HG02981 (cell line): ENCODE data around the gene MRGPRD.

Experiments
- ATAC-seq: cut with Tn5 transposase; IDR thresholded peaks from one replicate; pipeline ENCODE4 v1.9.1; 2021; ENCODE audit warnings: mild to moderate bottlenecking, moderate library complexity; ENCODE audit not compliant: unreplicated experiment

MRGPRD gene

DNA sequence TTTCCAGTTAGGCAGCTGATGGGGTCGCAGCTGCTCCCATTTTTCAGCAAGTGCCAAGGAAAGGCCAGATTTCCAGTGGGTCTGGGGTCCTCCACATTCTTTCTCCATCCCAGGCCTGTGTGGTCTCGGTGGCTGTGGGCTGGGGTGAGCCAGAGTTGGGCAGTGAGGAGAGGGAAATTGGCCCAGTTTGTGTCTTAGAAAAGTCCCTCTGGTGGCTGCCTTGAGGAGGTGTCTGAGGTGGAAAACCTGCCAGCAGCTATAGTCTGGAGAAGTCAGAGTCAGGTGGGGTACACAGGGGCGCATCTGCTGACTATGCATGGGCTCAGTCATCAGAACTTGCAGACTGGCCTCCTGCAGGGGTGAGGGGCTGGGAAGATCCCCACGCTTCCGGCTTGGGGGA lies 30.5 kb downstream of the MRGPRD start:
- ATAC-seq, result no peak

DNA sequence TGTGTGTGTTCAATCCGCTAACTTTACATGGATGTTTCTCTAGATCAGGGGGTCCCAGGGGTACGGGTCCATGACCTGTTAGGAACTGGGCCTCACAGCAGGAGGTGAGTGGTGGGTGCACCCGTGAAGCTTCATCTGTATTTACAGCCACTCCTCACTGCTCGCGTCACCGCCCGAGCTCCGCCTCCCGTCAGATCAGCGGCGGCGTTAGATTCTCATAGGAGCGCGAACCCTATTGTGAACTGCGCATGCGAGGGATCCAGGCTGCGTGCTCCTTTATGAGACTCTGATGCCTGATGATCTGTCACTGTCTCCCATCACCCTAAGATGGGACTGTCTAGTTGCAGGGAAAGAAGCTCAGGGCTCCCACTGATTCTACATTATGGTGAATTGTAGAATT lies 31.9 kb downstream of the MRGPRD start:
- no peak for ATAC-seq

DNA sequence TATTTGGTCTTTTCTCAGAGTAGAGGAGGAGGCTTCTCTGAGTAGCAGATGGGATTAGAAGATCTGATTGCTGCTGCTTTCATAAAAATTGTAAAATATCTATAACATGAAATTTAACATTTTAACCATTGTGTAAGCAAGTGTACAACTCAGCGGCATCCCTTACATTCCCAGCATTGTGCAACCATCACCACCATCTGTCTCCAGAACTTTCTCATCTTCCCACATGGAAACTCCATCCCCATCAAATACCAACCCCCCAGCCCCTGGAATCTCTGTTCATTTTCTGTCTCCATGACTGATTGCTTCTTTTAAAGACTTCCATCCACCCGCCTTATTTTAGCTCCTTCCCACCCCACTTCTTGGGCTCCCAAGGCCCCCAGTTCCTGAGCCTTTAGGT lies 32.3 kb downstream of the MRGPRD start:
- no peak for ATAC-seq

DNA sequence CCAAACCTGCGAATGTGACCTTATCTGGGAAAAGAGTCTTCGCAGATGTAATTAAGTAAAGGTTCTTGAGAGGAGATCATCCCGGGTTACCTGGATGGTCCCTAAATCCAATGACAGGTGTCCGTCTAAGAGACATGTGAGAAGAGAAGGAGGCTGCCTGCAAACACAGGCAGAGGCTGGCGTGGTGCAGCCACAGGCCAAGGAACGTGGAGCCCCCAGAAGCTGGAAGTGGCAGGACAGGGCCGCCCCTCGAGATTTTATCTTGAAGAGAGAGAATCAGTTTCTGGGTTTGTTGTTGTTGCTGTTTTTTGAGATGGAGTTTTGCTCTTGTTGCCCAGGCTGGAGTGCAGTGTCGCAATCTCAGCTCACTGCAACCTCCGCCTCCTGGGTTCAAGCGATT lies 33.6 kb downstream of the MRGPRD start:
- ATAC-seq, result no peak

DNA sequence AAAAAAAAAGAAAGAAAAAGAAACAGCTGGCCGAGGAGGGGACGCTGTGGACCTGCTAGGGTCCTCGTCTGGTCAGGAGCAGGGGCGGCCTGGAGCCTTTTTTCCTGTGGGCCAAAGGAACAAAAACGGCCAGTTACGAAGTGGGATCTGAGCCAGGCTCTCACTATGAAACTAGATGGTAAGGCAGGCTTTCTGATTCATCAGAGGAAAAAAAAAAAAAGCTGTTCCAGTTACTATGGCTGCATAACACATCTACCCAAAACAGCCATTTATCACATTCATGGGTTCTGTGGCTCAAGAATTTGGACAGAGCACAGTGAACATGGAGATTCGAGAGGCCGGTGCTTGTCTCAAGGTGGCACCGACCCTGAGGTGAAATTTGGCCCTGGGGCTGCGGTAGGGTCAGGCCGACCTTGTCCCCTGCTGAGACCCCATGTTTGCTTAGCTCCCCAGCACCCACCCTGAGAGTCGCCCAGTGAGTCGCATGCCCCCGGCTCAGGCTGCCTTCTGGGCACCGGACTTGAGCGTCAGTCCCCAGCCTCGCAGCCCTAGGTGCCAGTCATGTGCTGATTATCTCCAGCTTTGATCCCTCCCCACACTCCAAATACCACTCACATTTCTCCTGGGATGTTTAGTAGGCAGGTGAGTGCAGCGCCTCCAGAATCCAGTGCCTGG lies 34.2 kb downstream of the MRGPRD start:
- no peak for ATAC-seq

DNA sequence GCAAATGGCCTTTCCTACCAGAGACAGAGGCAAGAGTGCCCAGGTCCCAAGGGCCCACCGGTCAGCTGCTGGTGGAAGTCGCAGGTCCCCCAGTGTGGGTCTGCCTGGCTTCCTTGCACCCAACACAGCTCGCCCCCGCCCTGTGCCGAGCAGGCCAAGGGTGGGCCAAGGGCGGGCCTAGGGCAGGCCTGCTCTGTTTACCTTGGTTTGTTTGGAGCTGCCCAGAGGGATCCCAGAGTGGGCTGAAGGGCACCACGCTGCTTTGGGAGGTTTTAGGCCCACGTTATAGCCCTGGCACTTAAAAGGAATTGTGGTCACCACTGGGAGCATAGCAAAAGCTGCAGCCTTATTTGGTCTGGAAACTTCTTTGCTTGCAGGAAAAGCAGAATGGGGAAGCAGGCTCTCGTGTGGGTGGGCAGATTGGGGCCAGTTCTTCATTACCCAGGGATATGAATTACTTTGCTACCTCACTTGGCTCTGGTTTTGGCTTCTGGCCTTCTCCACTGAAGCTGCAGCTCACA lies 38.0 kb downstream of the MRGPRD start:
- ATAC-seq, result no peak

DNA sequence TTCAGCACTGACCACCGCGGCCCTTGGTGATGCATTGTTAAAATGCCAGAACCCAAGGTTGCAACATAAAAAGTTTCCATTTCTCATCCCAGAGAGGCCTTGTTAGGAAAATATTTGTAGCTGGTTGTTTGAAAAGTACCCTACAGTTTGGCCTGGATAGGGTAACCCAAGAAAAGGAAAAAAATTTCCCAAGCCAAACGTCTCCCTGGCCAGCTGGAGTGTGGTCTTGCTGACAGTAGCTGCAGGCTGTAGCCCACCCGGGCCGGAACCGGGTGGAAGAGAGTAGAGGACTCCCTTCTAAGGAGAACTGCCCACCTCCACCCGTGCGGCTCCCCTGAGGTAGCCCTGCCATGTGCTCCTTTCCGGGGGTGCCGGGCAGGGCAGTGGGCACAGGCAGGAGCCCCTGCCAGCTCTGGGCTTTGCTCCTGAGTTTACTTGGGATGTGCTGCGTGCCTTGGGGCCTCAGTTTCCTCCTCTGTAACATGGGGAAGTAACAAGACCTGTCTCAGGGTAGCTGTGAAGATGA lies 38.6 kb downstream of the MRGPRD start:
- ATAC-seq, result no peak

DNA sequence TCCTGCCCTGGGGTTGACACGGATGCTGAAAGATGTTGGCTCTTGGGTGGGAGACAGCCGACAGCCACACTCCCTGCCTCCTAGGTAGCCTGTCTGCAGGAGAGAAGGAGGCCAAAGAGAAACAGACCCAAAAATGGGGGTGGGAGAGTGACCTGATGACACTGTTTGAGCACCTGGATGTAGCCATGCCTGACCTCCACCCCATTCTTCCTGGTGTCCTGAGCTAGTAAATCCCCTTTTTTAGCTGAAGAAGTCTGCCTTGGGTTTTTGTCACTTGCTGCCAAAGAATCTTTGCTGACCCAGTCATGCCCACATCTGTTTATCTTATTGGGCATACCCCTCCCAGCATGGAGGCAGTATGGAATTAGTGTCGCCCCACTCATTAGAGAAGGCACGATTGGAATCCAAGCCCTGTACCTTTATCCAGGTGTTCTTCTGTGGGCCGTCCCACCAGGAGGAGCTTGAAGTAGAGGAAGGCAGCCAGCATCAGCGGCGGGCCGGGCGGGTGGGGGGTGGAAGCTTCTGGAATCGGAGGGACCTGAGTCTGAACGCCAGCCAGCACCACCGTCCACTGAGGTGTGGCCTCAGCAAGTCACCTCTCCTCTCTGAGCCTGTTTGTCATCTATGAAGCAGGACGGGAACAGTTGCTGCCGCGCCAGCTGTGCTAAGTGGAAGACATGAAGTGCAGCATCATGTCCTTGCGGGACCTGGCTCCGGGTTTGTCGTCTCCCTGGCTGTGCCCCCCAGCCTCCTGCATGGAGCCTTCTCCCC lies 39.3 kb downstream of the MRGPRD start:
- ATAC-seq, result no peak

DNA sequence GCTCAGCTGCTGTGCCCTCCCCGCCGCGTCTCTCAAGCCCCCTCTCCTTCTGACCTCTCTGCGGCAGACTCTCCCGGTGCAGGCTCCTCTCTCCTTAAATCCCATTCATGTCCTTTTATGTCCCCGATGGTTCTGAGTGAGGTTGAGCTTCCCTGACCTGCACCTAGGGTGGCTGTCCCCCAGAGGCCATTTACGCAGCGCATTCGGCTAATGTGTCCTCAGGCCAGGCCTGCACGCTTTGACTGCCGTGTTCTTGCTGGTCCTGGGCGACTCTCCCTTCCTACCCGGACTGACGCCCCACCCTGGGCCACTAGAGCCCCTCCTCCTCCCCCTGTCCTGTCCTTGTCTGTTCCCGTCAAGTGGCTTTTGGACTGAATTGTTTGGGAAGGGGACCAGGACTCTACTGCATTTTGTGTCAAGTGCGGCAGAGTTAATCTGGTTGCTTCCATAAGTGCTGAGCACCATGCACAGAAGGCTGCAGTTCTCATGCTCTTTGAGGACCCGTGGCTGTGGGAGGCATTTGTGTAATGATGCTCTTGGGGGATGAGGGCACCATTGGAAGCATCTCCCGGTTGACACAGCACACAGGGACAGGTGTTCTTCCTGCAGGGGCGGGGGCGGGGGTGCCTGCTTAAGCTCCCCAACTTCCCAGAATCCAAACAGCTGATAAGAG lies 40.0 kb downstream of the MRGPRD start:
- no peak for ATAC-seq

DNA sequence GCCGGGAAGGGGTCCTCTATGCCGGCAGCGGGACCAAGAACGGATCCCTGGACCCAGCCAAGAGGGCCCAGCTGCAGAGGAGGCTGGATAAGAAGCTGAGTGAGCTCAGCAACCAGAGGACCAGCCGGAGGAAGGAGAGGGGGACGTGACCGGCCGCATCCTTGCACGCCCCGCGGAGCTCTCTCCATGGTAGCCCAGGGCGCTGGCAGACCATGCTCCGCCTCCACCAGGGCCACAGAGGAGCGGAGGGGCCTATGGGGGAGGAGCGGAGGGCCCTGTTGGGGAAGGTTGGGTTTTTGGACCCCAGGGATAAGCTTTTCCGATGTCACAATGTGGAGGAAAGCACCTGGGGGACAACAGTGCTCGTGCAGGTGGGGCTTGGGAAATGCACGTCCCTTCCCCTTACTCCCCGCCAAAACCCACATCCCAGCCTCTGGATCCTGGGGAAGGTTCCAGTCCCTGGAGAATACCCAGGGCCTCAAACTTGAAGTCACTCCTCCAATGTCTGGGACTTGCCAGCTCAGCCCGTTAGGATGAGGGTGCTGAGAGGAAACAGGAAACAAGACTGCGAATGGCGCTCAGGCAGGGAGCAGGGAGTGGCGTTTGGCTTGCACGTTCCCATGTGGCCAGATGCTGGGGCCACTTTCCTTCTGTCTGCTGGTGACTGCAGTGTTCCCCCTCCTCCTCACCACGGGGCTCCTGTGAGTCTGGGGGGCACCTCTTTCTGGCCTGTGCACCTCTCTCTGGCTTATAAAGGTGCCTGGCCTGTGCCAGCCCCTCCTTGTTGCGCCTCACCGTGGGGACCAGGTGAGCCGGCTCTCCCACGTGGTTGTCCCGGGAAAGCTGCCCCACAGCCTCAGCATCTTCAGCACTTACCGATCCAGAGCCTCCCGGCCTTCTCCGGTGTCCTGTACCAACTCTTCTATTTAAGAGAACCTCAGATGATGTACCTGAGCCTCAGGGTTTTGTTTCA lies 40.9 kb downstream of the MRGPRD start:
- ATAC-seq, result no peak

DNA sequence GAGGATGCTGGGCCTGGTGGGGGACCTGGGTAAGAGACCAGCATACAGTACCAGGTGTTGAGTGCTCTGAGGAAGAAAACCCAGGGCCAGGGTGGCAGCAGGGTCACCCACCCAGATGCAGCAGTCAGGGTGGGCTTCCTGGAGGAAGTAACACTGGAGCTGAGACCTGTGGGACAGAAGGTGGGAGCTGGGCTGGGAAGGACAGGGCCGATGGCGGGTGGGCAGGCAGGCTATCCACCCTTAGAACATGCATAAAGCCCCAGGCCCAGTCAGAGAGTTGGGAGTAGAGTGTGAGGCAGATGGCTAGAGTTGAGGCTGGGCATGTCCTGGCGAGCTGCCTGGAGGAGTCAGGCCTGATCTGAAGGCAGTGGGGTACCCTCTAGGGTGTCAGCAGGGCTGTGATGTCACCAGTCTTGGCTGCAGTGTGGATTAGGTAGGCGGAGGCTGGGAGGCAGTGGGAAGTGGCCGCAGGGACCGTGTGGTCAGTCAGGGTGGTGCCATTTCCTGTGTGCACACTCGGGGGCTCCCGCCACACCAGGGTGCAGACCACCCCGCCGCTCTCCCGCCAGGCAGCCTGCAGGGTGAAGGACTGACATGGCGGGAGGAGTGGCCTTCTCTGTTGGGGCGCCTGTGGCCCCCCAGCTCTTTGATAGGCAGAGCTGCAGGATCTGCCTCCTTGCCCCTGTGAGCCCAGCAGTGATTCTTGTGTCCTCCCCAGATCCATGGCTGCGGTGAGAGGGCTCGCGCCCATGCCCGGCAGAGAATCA lies 41.8 kb downstream of the MRGPRD start:
- no peak for ATAC-seq

DNA sequence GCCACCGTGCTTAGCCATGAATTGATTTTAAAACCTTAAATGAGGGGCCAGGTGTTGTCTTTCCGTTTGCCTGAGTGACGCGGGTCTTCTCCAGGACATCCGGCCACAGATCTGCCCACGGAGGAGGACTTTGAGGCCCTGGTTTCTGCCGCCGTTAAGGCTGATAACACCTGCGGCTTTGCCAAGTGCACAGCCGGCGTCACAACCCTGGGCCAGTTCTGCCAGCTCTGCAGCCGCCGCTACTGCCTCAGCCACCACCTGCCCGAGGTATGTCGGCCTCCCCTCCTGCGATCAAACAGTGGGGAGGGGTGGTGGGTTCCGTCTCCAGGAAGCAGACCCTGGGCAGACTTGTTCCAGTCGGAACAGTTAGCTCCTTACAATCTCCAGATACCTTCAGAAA lies 42.7 kb downstream of the MRGPRD start:
- no peak for ATAC-seq

DNA sequence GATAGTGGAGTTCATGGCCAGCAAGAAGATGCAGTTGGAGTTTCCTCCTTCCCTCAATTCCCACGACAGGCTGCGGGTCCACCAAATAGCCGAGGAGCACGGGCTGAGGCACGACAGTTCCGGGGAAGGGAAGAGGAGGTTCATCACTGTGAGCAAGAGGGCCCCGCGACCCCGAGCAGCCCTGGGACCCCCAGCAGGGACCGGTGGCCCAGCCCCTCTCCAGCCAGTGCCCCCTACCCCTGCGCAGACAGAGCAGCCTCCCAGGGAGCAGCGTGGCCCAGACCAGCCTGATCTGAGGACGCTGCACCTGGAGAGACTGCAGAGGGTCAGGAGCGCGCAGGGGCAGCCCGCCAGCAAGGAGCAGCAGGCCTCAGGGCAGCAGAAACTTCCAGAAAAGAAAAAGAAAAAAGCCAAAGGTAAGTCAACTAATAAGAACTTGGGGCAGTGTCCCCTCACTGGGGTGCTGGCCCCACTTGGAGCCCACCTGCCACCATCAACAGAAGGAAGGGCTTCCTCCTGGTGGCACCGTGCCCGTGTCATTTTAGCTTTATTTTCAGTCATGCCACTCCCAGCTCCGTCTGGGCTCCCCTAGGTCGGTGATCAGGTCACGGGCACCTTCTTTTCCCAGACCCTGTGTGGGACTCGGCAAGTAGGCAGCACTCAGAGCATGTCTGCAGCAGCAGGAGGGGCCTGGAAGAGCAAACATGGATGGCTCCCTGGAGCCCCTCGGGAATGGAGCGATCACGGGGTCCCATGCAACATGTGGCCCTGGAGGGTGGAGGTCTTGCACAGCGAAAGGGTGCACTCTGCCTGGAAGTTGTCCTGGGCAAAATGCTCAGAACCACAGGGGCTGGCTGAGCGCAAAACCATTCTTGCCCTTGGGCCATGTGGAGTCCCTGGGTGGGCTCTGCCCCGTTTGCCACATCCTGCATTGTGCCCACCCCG lies 43.8 kb downstream of the MRGPRD start:
- no peak for ATAC-seq

DNA sequence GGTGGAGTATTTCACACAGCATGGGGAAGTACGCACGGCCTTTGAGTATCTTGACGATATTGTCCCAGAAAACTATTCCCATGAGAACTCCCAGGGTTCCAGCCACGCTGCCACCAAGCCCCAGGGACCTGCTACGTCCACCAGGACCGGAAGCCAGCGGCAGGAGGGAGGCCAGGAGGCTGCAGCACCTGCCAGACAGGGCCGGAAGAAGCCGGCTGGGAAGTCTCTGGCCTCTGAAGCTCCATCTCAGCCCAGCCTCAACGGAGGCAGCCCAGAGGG lies 44.5 kb downstream of the MRGPRD start:
- ATAC-seq, result no peak

DNA sequence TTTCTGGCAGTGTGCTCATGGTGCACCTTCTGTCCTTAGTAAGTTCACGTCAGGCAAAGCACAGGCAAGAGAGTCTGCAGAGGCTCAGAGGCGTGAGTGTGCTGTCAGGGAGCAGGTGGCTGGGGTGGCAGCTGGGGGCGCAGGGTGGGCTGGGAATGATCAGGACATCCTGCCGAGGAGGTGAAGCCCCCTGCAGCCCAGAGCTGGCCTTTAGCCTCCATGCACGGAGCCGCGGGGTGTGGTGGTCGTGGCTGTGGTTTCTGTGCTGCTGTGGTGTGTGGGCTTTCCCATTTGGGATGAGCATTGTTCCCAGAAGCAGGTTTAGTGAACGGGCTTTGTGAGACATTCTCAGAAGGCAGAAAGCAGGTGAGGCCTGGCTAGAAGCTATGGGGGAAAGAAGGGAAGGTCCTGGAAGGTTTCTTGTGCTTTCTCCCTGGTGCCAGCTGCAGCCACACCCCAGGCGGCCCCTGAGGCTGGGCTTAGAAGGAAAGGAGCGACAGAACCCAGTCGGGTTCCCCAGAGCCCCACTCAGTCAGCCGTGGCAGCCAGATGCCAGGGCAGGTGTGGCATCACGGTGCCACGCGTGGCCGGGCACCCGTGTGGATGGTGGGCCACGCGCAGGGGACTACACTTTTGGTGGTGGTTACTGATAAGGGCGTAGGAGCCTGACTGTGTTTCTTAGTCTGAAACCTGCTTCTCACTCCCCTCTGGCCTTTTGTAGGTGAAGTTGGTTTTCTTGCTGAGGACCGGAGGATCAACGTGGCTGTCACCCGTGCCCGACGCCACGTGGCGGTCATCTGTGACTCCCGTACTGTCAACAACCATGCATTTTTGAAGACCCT lies 45.0 kb downstream of the MRGPRD start:
- no peak for ATAC-seq

DNA sequence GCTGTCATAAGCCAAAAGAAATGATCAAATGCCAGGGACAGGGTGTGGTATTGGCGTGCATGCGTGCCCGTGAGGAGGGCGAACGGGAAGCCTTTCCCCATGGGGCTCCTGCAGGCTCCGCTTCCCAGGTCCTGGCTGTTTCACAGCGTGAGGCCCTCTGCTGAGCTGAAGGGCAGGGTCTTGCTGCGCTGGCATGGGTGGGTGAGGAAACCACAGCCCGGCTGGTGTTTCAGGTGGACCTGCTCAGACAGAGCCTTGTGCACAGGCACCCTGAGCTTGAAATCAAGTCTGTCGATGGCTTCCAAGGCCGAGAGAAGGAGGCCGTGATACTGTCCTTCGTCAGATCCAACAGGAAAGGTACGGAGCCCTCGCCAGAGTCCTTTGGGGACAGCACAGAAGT lies 45.7 kb downstream of the MRGPRD start:
- ATAC-seq, result no peak

DNA sequence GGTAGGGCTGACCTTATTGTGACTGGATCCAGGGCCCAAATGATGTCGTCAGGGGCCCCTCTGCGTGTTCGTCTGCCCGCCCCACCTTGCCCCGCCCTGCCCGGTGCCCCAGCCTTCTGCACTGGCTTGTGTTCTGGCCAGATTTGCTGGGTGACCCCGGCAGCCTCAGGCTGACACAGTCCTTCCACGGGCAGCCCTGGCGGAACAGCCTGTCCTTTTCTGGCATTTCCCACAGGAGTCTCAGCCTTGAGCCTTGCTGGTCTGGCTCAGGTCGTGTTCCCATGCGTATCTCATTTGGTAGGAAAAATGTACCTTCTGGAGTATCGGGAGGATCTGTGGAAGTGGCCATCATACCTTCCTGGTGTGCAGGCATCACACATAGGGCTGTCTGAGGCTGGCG lies 46.1 kb downstream of the MRGPRD start:
- ATAC-seq, result no peak

DNA sequence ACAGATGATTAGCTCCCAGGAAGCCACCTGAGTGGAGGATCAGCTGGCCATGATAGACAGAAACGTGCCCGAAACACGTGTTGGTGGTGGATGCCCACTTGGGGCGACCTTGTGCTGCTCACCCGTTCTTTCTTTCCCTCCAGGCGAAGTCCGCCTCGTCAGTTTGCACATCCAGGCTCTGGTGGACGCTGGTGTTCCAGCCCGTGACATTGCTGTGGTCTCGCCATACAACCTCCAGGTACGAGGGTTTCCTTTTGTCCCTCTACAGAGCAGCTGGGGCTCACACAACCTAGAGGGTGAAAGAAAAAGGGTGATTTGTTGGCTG lies 46.5 kb downstream of the MRGPRD start:
- no peak for ATAC-seq
